Measurements from ENCODE around the gene KLRC3.
A peak's percentile ranks its signal among the peaks of the same experiment; 100 is the strongest.
"Not testable (repeated sequence)": the region's sequence is repeated elsewhere in the genome, so short reads cannot be mapped to it uniquely, and the experiment has no call there.

Gene KLRC3

GRCh38 chr12:10453156-10453555 is 32.8 kb upstream of the KLRC3 start, which contains the start of gene KLRC1:
TSS of gene KLRC1 (minus strand) at chr12:10453377. CDS start at chr12:10451156, 2,221 bp downstream.
- WGBS (ENCODE audit: insufficient coverage) = 100% methylated on average over 1 of the region's 2 CpGs

GRCh38 chr12:10448236-10448635 is 27.8 kb upstream of the KLRC3 start:
- no CpG with 5 or more reads among the region's 4 CpGs for WGBS (ENCODE audit: insufficient coverage)
- no peaks in the 10 kb centered on the region for H3K9me3 ChIP-seq (ENCODE audit: control extremely low read depth in 1 of 5, control insufficient read depth in 4 of 5, insufficient read depth in 2 of 5, low read depth in 1 of 5, low read length in 4 of 5)
- CTCF ChIA-PET = no interaction called here
- no peak overlapping the region for H3K4me3 ChIP-seq (ENCODE audit: control insufficient read depth in 1 of 7, extremely low read depth in 1 of 7, insufficient read depth in 4 of 7, low read depth in 2 of 7, low read length in 6 of 7)
- H3K27me3 ChIP-seq (replicated peaks in 2 of 5; ENCODE audit: control insufficient read depth in 4 of 5, insufficient read depth in 5 of 5, low read length in 4 of 5) = peaks cover 0 to 17% (median 0%) of the 10 kb centered on the region in 5 experiments
- no peak for DNase-seq
- H3K27ac ChIP-seq (ENCODE audit: insufficient read depth in 1 of 2, low read depth in 1 of 2, low read length in 2 of 2, poor library complexity in 1 of 2, severe bottlenecking in 2 of 2) = no peak overlapping the region
- POLR2A ChIA-PET = no interaction called here
- no peaks in the 10 kb centered on the region for H3K4me1 ChIP-seq (ENCODE audit: control extremely low read depth in 1 of 4, control insufficient read depth in 4 of 4, insufficient read depth in 4 of 4, low read length in 3 of 4)
- no peaks in the 10 kb centered on the region for H3K36me3 ChIP-seq (ENCODE audit: control insufficient read depth in 4 of 4, insufficient read depth in 4 of 4, low read length in 3 of 4)

More at GRCh38 chr12:10453156-10453555, 32.8 kb upstream of the KLRC3 start, which contains the start of gene KLRC1:
- no peak within 1 kb of the TSS for H3K4me3 ChIP-seq (ENCODE audit: control insufficient read depth in 1 of 7, extremely low read depth in 1 of 7, insufficient read depth in 4 of 7, low read depth in 2 of 7, low read length in 6 of 7)
- no peaks in the 10 kb centered on the region for H3K36me3 ChIP-seq (ENCODE audit: control insufficient read depth in 4 of 4, insufficient read depth in 4 of 4, low read length in 3 of 4)
- H3K27me3 ChIP-seq (replicated peaks in 2 of 5; ENCODE audit: control insufficient read depth in 4 of 5, insufficient read depth in 5 of 5, low read length in 4 of 5) = peaks cover 0 to 14% (median 0%) of the 10 kb centered on the region in 5 experiments
- no peaks in the 10 kb centered on the region for H3K4me1 ChIP-seq (ENCODE audit: control extremely low read depth in 1 of 4, control insufficient read depth in 4 of 4, insufficient read depth in 4 of 4, low read length in 3 of 4)
- no peak within 1 kb of the TSS for H3K27ac ChIP-seq (ENCODE audit: insufficient read depth in 1 of 2, low read depth in 1 of 2, low read length in 2 of 2, poor library complexity in 1 of 2, severe bottlenecking in 2 of 2)
- no peak for DNase-seq
- CTCF ChIA-PET = no interaction called here
- H3K9me3 ChIP-seq (ENCODE audit: control extremely low read depth in 1 of 5, control insufficient read depth in 4 of 5, insufficient read depth in 2 of 5, low read depth in 1 of 5, low read length in 4 of 5) = peaks cover 2 to 29% (median 7%) of the 10 kb centered on the region in 5 experiments
- POLR2A ChIA-PET = no interaction called here

- H3K27ac ChIP-seq (ENCODE audit: insufficient read depth in 1 of 2, low read depth in 1 of 2, low read length in 2 of 2, poor library complexity in 1 of 2, severe bottlenecking in 2 of 2); CTCF ChIA-PET; H3K9me3 ChIP-seq (ENCODE audit: control extremely low read depth in 1 of 5, control insufficient read depth in 4 of 5, insufficient read depth in 2 of 5, low read depth in 1 of 5, low read length in 4 of 5); H3K4me3 ChIP-seq (ENCODE audit: control insufficient read depth in 1 of 7, extremely low read depth in 1 of 7, insufficient read depth in 4 of 7, low read depth in 2 of 7, low read length in 6 of 7); H3K4me1 ChIP-seq (ENCODE audit: control extremely low read depth in 1 of 4, control insufficient read depth in 4 of 4, insufficient read depth in 4 of 4, low read length in 3 of 4); DNase-seq; POLR2A ChIA-PET; H3K36me3 ChIP-seq (ENCODE audit: control insufficient read depth in 4 of 4, insufficient read depth in 4 of 4, low read length in 3 of 4): not testable (repeated sequence)
- no CpG with 5 or more reads among the region's 5 CpGs for WGBS (ENCODE audit: insufficient coverage)
- H3K27me3 ChIP-seq (replicated peaks in 2 of 5; ENCODE audit: control insufficient read depth in 4 of 5, insufficient read depth in 5 of 5, low read length in 4 of 5) = peaks cover 0 to 21% (median 0%) of the 10 kb centered on the region in 5 experiments
Measured at GRCh38 chr12:10446052-10446451, 25.7 kb upstream of the KLRC3 start.

GRCh38 chr12:10441144-10441543 is 20.7 kb upstream of the KLRC3 start:
- H3K27ac ChIP-seq (ENCODE audit: insufficient read depth in 1 of 2, low read depth in 1 of 2, low read length in 2 of 2, poor library complexity in 1 of 2, severe bottlenecking in 2 of 2); H3K4me3 ChIP-seq (ENCODE audit: control insufficient read depth in 1 of 7, extremely low read depth in 1 of 7, insufficient read depth in 4 of 7, low read depth in 2 of 7, low read length in 6 of 7); CTCF ChIA-PET; H3K9me3 ChIP-seq (ENCODE audit: control extremely low read depth in 1 of 5, control insufficient read depth in 4 of 5, insufficient read depth in 2 of 5, low read depth in 1 of 5, low read length in 4 of 5); H3K36me3 ChIP-seq (ENCODE audit: control insufficient read depth in 4 of 4, insufficient read depth in 4 of 4, low read length in 3 of 4); H3K27me3 ChIP-seq (replicated peaks in 2 of 5; ENCODE audit: control insufficient read depth in 4 of 5, insufficient read depth in 5 of 5, low read length in 4 of 5); DNase-seq; POLR2A ChIA-PET; H3K4me1 ChIP-seq (ENCODE audit: control extremely low read depth in 1 of 4, control insufficient read depth in 4 of 4, insufficient read depth in 4 of 4, low read length in 3 of 4): not testable (repeated sequence)
- 94% methylated on average over 6 of the region's 8 CpGs for WGBS (ENCODE audit: insufficient coverage)

- H3K27ac ChIP-seq (ENCODE audit: insufficient read depth in 1 of 2, low read depth in 1 of 2, low read length in 2 of 2, poor library complexity in 1 of 2, severe bottlenecking in 2 of 2); DNase-seq; H3K4me1 ChIP-seq (ENCODE audit: control extremely low read depth in 1 of 4, control insufficient read depth in 4 of 4, insufficient read depth in 4 of 4, low read length in 3 of 4); H3K27me3 ChIP-seq (replicated peaks in 2 of 5; ENCODE audit: control insufficient read depth in 4 of 5, insufficient read depth in 5 of 5, low read length in 4 of 5); POLR2A ChIA-PET; H3K4me3 ChIP-seq (ENCODE audit: control insufficient read depth in 1 of 7, extremely low read depth in 1 of 7, insufficient read depth in 4 of 7, low read depth in 2 of 7, low read length in 6 of 7); H3K9me3 ChIP-seq (ENCODE audit: control extremely low read depth in 1 of 5, control insufficient read depth in 4 of 5, insufficient read depth in 2 of 5, low read depth in 1 of 5, low read length in 4 of 5); CTCF ChIA-PET; H3K36me3 ChIP-seq (ENCODE audit: control insufficient read depth in 4 of 4, insufficient read depth in 4 of 4, low read length in 3 of 4): not testable (repeated sequence)
- no CpG with 5 or more reads among the region's 2 CpGs for WGBS (ENCODE audit: insufficient coverage)
Measured at GRCh38 chr12:10439608-10440274, 19.3 kb upstream of the KLRC3 start.

DNA sequence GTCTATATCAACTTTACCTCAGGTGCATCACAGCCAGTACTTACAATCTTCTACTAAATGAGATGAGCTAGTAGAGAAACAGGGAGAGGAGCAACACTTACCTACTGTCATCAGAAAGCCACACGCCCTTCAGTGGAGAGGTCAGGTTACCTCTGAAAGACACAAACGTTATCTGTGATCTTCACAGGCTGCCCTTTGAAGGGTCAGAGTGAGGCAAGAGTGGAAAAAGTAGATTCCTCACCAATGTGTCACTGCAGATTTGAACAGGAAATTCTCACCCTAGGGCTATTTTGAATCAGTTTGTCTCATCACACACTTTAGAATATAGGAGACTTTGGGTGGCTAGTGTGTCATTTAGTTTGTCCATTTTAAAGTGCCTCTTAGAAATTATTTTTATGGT is 17.2 kb upstream of the KLRC3 start:
- CTCF ChIA-PET; H3K36me3 ChIP-seq (ENCODE audit: control insufficient read depth in 4 of 4, insufficient read depth in 4 of 4, low read length in 3 of 4); H3K4me1 ChIP-seq (ENCODE audit: control extremely low read depth in 1 of 4, control insufficient read depth in 4 of 4, insufficient read depth in 4 of 4, low read length in 3 of 4); POLR2A ChIA-PET; H3K9me3 ChIP-seq (ENCODE audit: control extremely low read depth in 1 of 5, control insufficient read depth in 4 of 5, insufficient read depth in 2 of 5, low read depth in 1 of 5, low read length in 4 of 5); H3K27ac ChIP-seq (ENCODE audit: insufficient read depth in 1 of 2, low read depth in 1 of 2, low read length in 2 of 2, poor library complexity in 1 of 2, severe bottlenecking in 2 of 2); H3K4me3 ChIP-seq (ENCODE audit: control insufficient read depth in 1 of 7, extremely low read depth in 1 of 7, insufficient read depth in 4 of 7, low read depth in 2 of 7, low read length in 6 of 7); DNase-seq: not testable (repeated sequence)
- peaks cover 0 to 16% (median 0%) of the 10 kb centered on the region in 5 experiments for H3K27me3 ChIP-seq (replicated peaks in 2 of 5; ENCODE audit: control insufficient read depth in 4 of 5, insufficient read depth in 5 of 5, low read length in 4 of 5)
- WGBS (ENCODE audit: insufficient coverage) = no CpG with 5 or more reads among the region's 2 CpGs

GRCh38 chr12:10435816-10436215 is 15.4 kb upstream of the KLRC3 start, which contains the start of gene KLRC2:
TSS of gene KLRC2 (minus strand) at chr12:10436010. CDS start at chr12:10435986, 24 bp downstream.
- H3K4me3 ChIP-seq (ENCODE audit: control insufficient read depth in 1 of 7, extremely low read depth in 1 of 7, insufficient read depth in 4 of 7, low read depth in 2 of 7, low read length in 6 of 7); H3K27ac ChIP-seq (ENCODE audit: insufficient read depth in 1 of 2, low read depth in 1 of 2, low read length in 2 of 2, poor library complexity in 1 of 2, severe bottlenecking in 2 of 2); POLR2A ChIA-PET; H3K9me3 ChIP-seq (ENCODE audit: control extremely low read depth in 1 of 5, control insufficient read depth in 4 of 5, insufficient read depth in 2 of 5, low read depth in 1 of 5, low read length in 4 of 5); H3K4me1 ChIP-seq (ENCODE audit: control extremely low read depth in 1 of 4, control insufficient read depth in 4 of 4, insufficient read depth in 4 of 4, low read length in 3 of 4); CTCF ChIA-PET; H3K36me3 ChIP-seq (ENCODE audit: control insufficient read depth in 4 of 4, insufficient read depth in 4 of 4, low read length in 3 of 4): not testable (repeated sequence)
- peaks cover 0 to 23% (median 0%) of the 10 kb centered on the region in 5 experiments for H3K27me3 ChIP-seq (replicated peaks in 2 of 5; ENCODE audit: control insufficient read depth in 4 of 5, insufficient read depth in 5 of 5, low read length in 4 of 5)
- DNase-seq = peak; percentile 50 to 92 (median 87)
- WGBS (ENCODE audit: insufficient coverage) = no CpG with 5 or more reads among the region's 3 CpGs

Data from common myeloid progenitor, CD34-positive (primary cell).